OCI-LY3 (cell line): ENCODE results near the gene NAGPA.

Experiments used
- EZH2phosphoT487 ChIP-seq: fragments of 200-600 bp; shearing (Covaris generic); IDR thresholded peaks from 2 replicates; pipeline ENCODE4 v1.6.1; 2018; ENCODE audit warnings: antibody characterized with exemption, mixed run types, low read depth
- TF ChIP-seq, protein P1 (sequence below): fragments of 200-600, 300-600 bp; sonication (generic); IDR thresholded peaks from 2 replicates; pipeline ENCODE4 v1.5.1; 2014; ENCODE audit warnings: antibody characterized with exemption, low read length, low read depth

DNA sequence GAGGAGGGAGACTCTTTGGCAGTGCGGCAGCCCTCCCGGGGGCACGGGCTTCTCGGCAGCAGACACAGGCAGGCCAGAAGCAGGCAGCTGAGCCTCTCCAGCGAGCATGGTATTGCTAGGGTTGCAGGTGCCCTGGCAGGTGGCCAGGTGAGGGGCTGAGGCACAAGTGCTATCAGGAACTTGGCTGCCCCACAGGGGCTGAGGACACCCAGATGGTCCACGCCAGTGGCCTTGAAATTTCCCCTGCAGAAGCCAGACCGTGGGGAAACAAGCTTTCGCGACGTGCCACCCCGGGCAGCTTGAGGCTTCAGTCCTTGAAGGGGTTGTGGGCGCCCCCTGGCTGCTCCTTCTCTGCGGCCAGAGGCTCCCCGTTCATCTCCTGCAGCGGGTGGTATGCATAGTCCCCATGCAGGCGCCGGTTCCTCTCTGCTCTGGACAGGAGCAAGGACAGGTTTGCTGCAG is 8.5 kb downstream of the NAGPA start:
- TF ChIP-seq, protein P1, sequence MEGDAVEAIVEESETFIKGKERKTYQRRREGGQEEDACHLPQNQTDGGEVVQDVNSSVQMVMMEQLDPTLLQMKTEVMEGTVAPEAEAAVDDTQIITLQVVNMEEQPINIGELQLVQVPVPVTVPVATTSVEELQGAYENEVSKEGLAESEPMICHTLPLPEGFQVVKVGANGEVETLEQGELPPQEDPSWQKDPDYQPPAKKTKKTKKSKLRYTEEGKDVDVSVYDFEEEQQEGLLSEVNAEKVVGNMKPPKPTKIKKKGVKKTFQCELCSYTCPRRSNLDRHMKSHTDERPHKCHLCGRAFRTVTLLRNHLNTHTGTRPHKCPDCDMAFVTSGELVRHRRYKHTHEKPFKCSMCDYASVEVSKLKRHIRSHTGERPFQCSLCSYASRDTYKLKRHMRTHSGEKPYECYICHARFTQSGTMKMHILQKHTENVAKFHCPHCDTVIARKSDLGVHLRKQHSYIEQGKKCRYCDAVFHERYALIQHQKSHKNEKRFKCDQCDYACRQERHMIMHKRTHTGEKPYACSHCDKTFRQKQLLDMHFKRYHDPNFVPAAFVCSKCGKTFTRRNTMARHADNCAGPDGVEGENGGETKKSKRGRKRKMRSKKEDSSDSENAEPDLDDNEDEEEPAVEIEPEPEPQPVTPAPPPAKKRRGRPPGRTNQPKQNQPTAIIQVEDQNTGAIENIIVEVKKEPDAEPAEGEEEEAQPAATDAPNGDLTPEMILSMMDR, result peak; percentile 51
- TF ChIP-seq EZH2phosphoT487, result no peak
